IPS-18a (cell line): ENCODE data around the gene DLGAP1.

Experiments used
- H3K27ac ChIP-seq: one replicate; pipeline ENCODE4 v1.5.1; 2013; ENCODE audit warnings: low read length
- H3K27me3 ChIP-seq: one replicate; pipeline ENCODE4 v1.6.1; 2013; ENCODE audit warnings: mild to moderate bottlenecking, low read length; ENCODE audit not compliant: control insufficient read depth, insufficient read depth
- H3K36me3 ChIP-seq: one replicate; pipeline ENCODE4 v1.6.1; 2013; ENCODE audit warnings: low read depth, low read length; ENCODE audit not compliant: control insufficient read depth
- H3K4me1 ChIP-seq: one replicate; pipeline ENCODE4 v1.6.1; 2013; ENCODE audit warnings: low read depth, low read length; ENCODE audit not compliant: control insufficient read depth
- H3K4me3 ChIP-seq: one replicate; pipeline ENCODE4 v1.5.1; 2013; ENCODE audit warnings: low read length
- H3K9ac ChIP-seq: one replicate; pipeline ENCODE4 v1.6.1; 2013; ENCODE audit warnings: mild to moderate bottlenecking, low read length, moderate library complexity
- H3K9me3 ChIP-seq: one replicate; pipeline ENCODE4 v1.6.1; 2013; ENCODE audit warnings: low read depth, low read length; ENCODE audit not compliant: control insufficient read depth

Gene DLGAP1

GRCh38 chr18:3950668-3951404, 504.3 kb downstream of the DLGAP1 start:
- Histone ChIP-seq H3K27ac (no peak overlapping the region), H3K36me3 (no peaks in the 10 kb centered on the region), H3K9ac (no peak overlapping the region), H3K27me3 (no peaks in the 10 kb centered on the region), H3K4me3 (no peak overlapping the region), H3K9me3 (no peaks in the 10 kb centered on the region), H3K4me1 (no peaks in the 10 kb centered on the region)

GRCh38 chr18:3948958-3949357, 506.1 kb downstream of the DLGAP1 start:
- Histone ChIP-seq H3K9ac (no peak overlapping the region), H3K9me3 (no peaks in the 10 kb centered on the region), H3K4me3 (no peak overlapping the region), H3K27me3 (no peaks in the 10 kb centered on the region), H3K4me1 (no peaks in the 10 kb centered on the region), H3K36me3 (no peaks in the 10 kb centered on the region), H3K27ac (no peak overlapping the region)

GRCh38 chr18:3947383-3947782, 507.7 kb downstream of the DLGAP1 start:
- H3K4me1 ChIP-seq, result no peaks in the 10 kb centered on the region
- H3K4me3 ChIP-seq, result no peak overlapping the region
- H3K9ac ChIP-seq, result no peak overlapping the region
- H3K9me3 ChIP-seq, result no peaks in the 10 kb centered on the region
- no peak overlapping the region for H3K27ac ChIP-seq
- H3K27me3 ChIP-seq, result no peaks in the 10 kb centered on the region
- no peaks in the 10 kb centered on the region for H3K36me3 ChIP-seq

DNA sequence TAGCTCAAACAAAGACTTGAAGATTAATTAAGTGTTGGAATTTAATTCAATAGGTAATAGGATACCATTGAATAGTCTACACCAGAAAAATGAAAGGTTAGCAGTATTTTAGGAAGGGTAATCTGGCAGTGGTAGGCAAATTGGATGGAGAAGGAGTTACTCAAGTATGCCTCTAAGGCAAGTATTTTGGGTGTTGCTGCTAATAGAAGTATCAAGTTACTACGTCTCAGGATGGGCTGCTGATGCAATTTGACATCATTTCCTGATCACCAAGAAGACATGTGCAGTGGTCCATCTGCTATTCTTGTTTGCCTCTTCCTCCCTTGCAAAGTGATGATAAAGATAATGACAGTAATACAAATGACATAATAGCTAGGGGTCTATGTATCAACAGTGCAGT, 519.8 kb downstream of the DLGAP1 start:
- H3K4me3 ChIP-seq, result no peak overlapping the region
- no peaks in the 10 kb centered on the region for H3K9me3 ChIP-seq
- no peaks in the 10 kb centered on the region for H3K27me3 ChIP-seq
- no peaks in the 10 kb centered on the region for H3K36me3 ChIP-seq
- no peak overlapping the region for H3K27ac ChIP-seq
- no peak overlapping the region for H3K9ac ChIP-seq
- peaks cover 10% of the 10 kb centered on the region for H3K4me1 ChIP-seq

DNA sequence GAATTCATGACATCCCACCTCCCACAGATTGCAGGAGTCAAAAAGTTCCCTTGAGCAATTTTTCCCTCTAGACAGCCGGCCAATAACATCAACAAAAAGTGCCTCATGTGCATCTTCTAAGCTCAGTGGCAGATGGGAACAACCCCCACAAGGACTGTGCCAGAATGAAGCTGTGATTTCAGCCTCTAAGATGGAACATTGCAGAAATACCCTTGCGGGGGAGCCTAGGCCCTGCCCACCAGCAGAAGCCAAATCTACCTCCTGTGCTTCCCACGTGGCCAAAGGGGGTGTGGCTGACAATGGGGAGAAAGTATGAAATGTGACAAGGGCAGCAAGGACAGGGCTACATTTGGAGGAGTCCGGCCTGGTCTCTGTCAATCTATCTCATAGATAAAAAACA, 522.8 kb downstream of the DLGAP1 start:
- Histone ChIP-seq H3K4me3 (no peak overlapping the region), H3K27ac (no peak overlapping the region), H3K9me3 (no peaks in the 10 kb centered on the region), H3K9ac (no peak overlapping the region), H3K27me3 (no peaks in the 10 kb centered on the region), H3K36me3 (no peaks in the 10 kb centered on the region), H3K4me1 (peaks cover 17% of the 10 kb centered on the region)

- H3K9ac ChIP-seq, result no peak overlapping the region
- no peak overlapping the region for H3K27ac ChIP-seq
- H3K9me3 ChIP-seq, result no peaks in the 10 kb centered on the region
- peaks cover 17% of the 10 kb centered on the region for H3K4me1 ChIP-seq
- H3K4me3 ChIP-seq, result no peak overlapping the region
- H3K36me3 ChIP-seq, result no peaks in the 10 kb centered on the region
- H3K27me3 ChIP-seq, result no peaks in the 10 kb centered on the region
Measured at GRCh38 chr18:3931542-3932112, 523.5 kb downstream of the DLGAP1 start.

GRCh38 chr18:3931013-3931315, 524.1 kb downstream of the DLGAP1 start:
- H3K27ac ChIP-seq, result no peak overlapping the region
- peaks cover 17% of the 10 kb centered on the region for H3K4me1 ChIP-seq
- no peaks in the 10 kb centered on the region for H3K9me3 ChIP-seq
- H3K9ac ChIP-seq, result no peak overlapping the region
- H3K4me3 ChIP-seq, result no peak overlapping the region
- no peaks in the 10 kb centered on the region for H3K36me3 ChIP-seq
- H3K27me3 ChIP-seq, result no peaks in the 10 kb centered on the region

DNA sequence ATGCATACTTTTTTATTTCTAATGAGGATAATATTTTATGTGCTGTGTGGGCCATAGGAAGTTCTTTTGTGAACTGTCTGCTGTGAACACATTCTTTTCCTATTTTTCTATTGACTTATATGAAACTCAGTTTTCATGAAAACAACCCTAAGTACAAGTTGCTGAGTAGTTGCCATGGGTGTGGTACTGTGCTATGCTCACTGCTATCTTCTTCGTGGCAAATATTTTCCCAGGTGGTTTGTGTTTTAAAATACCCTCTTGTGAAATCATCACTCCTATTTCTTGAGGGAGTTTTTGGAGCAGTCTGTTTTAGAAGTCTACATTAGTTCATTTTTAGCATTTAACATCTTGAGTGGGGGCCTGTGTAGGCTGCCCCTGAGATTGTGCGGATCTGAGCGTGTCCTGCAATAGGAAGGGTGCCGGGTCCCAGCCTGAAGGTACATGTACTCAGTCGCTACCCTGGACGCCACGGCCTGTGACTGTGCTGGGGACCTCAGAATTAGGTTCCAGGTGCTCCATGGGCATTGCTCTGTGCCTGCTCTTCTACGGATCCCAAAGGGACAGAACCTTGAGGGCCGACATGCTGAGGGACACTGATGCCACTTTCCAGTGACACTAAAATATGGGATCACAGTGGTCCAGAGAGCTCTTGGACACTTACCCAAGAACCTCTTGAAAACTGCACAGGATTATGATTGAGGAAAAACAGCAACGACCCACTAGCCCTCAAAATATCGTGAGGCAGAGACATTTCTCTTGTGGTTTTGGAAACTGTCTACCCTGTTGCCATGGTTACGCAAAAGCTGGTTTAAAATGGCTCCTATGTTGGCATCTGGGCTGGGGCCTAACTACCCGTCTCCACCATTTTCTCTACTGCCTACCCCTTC, 524.7 kb downstream of the DLGAP1 start:
- Histone ChIP-seq H3K9me3 (no peaks in the 10 kb centered on the region), H3K4me1 (peaks cover 17% of the 10 kb centered on the region), H3K9ac (no peak overlapping the region), H3K27ac (no peak overlapping the region), H3K36me3 (no peaks in the 10 kb centered on the region), H3K4me3 (no peak overlapping the region), H3K27me3 (no peaks in the 10 kb centered on the region)

DNA sequence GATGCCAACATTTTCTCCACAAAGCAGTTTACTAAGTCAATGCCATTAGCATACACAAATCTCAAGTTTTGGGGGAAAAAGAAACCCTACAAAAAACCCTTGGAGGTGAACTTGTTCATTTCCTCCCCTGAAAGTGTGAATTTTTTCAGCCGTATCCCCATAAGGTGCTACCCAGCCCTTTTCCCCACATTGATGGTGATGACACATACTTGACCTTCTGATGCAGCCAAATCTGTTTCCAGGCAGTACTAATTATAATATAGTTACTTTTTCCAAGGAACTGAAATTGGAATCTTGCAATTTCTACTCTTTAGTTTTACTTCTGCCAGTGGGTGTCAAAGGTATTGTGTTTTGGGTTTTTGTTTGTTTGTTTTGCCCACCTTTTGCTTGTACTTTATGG, 530.7 kb downstream of the DLGAP1 start:
- Histone ChIP-seq H3K27me3 (no peaks in the 10 kb centered on the region), H3K36me3 (no peaks in the 10 kb centered on the region), H3K4me3 (no peak overlapping the region), H3K4me1 (peaks cover 6% of the 10 kb centered on the region), H3K9ac (no peak overlapping the region), H3K27ac (no peak overlapping the region), H3K9me3 (no peaks in the 10 kb centered on the region)

DNA sequence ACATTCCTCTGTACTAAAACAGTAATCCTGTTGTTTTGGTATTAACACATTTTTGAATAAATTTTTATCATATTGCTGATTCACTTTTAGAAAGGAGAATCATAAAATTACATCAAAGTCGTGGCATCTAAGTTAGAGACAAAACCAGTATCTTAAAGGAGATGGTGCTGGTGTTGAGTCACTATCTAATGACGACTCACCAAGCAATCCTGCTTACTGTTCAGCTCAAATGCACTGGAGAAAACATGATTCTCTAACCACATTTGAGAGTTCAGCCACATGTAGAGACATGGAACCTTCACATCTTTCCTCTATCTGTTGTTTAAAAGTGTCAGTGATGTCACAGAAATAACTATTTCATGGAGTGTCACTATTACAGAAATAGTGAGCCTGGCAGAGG, 531.4 kb downstream of the DLGAP1 start:
- Histone ChIP-seq H3K4me3 (no peak overlapping the region), H3K36me3 (no peaks in the 10 kb centered on the region), H3K27me3 (no peaks in the 10 kb centered on the region), H3K9ac (no peak overlapping the region), H3K9me3 (no peaks in the 10 kb centered on the region), H3K27ac (no peak overlapping the region), H3K4me1 (no peaks in the 10 kb centered on the region)

- Histone ChIP-seq H3K4me1 (no peaks in the 10 kb centered on the region), H3K27ac (no peak overlapping the region), H3K27me3 (no peaks in the 10 kb centered on the region), H3K36me3 (no peaks in the 10 kb centered on the region), H3K9me3 (no peaks in the 10 kb centered on the region), H3K9ac (no peak overlapping the region), H3K4me3 (no peak overlapping the region)
Measured at GRCh38 chr18:3921826-3922225, 533.3 kb downstream of the DLGAP1 start.
